Measurements from ENCODE around the gene RNF208.

Gene RNF208

DNA sequence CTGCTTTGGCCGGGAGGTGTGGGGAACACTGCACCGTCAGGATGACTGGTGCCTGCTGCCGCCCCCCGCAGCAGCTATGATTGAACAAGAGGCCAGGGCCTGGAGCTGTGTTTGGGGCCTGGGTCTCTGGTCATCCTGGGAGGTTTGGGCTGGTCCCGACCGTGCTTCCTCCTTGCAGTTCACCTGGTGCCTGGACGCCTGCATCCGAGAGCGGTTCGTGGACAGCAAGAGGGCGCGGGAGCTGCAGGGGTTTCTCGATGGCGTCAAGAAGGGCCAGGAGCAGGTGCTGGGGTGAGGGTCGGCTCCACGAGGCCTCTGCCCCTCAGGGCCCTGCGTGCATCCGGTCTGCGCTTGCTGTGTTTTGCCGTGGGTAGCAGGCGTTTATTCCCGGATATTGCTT, 42.0 kb upstream of the RNF208 start:
- Histone ChIP-seq H3K27ac (ENCODE audit: low read depth, low read length, poor library complexity, severe bottlenecking) (no peak overlapping the region), H2AFZ (ENCODE audit: low read length) (no peak overlapping the region), H3K36me3 (ENCODE audit: insufficient read depth, low read length) (peaks cover 36% of the 10 kb centered on the region), H3K27me3 (ENCODE audit: insufficient read depth, low read length) (no peaks in the 10 kb centered on the region), H3K4me1 (ENCODE audit: insufficient read depth, low read length, severe bottlenecking) (peaks cover 25% of the 10 kb centered on the region), H3K79me2 (ENCODE audit: insufficient read depth, low read length) (no peaks in the 10 kb centered on the region), H3K9me2 (ENCODE audit: low read depth, low read length) (no peaks in the 10 kb centered on the region), H3F3A (ENCODE audit: insufficient read depth, low read length) (no peaks in the 10 kb centered on the region), H3K9ac (ENCODE audit: low read length) (no peak overlapping the region), H3K4me2 (ENCODE audit: low read length) (no peak overlapping the region), H3K9me3 (ENCODE audit: low read length) (no peaks in the 10 kb centered on the region), H3K4me3 (ENCODE audit: low read depth, low read length, poor library complexity, severe bottlenecking) (no peak overlapping the region), H4K20me1 (ENCODE audit: insufficient read depth, low read length) (no peaks in the 10 kb centered on the region)
- TF ChIP-seq CTCF (IDR thresholded peaks at IDR 0.05; ENCODE audit: low read length) (no peak), EZH2 (IDR thresholded peaks at IDR 0.05; ENCODE audit: borderline replicate concordance, low read length) (no peak)

DNA sequence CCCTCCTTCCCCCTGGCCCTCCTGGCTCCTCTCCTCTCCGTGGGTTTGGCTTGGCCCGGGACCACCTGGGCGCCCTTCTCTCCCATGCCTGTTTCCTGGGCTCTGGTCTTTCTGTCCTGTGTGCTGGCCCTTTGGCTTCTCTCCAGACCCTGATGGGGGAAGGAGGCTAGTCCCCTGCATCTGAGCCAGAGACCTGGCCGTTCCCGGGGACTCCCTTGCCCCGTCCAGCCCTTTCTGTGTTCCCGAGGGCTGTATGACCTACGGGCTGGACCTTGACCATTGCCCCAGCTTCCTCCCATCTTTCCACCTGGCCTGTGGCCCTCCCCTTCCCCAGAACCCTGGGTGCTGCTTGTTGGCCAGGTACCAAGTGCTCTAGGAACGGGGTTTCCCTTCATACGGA, 41.5 kb upstream of the RNF208 start:
- no peak overlapping the region for H3K9ac ChIP-seq (ENCODE audit: low read length)
- H3K4me3 ChIP-seq (ENCODE audit: low read depth, low read length, poor library complexity, severe bottlenecking), result no peak overlapping the region
- peaks cover 20% of the 10 kb centered on the region for H3K4me1 ChIP-seq (ENCODE audit: insufficient read depth, low read length, severe bottlenecking)
- H3K4me2 ChIP-seq (ENCODE audit: low read length), result no peak overlapping the region
- H2AFZ ChIP-seq (ENCODE audit: low read length), result no peak overlapping the region
- H3F3A ChIP-seq (ENCODE audit: insufficient read depth, low read length), result no peaks in the 10 kb centered on the region
- no peaks in the 10 kb centered on the region for H3K27me3 ChIP-seq (ENCODE audit: insufficient read depth, low read length)
- no peaks in the 10 kb centered on the region for H3K79me2 ChIP-seq (ENCODE audit: insufficient read depth, low read length)
- peaks cover 36% of the 10 kb centered on the region for H3K36me3 ChIP-seq (ENCODE audit: insufficient read depth, low read length)
- H4K20me1 ChIP-seq (ENCODE audit: insufficient read depth, low read length), result no peaks in the 10 kb centered on the region
- H3K27ac ChIP-seq (ENCODE audit: low read depth, low read length, poor library complexity, severe bottlenecking), result no peak overlapping the region
- no peaks in the 10 kb centered on the region for H3K9me2 ChIP-seq (ENCODE audit: low read depth, low read length)
- TF ChIP-seq EZH2 (IDR thresholded peaks at IDR 0.05; ENCODE audit: borderline replicate concordance, low read length) (no peak), CTCF (IDR thresholded peaks at IDR 0.05; ENCODE audit: low read length) (no peak)
- H3K9me3 ChIP-seq (ENCODE audit: low read length), result no peaks in the 10 kb centered on the region

DNA sequence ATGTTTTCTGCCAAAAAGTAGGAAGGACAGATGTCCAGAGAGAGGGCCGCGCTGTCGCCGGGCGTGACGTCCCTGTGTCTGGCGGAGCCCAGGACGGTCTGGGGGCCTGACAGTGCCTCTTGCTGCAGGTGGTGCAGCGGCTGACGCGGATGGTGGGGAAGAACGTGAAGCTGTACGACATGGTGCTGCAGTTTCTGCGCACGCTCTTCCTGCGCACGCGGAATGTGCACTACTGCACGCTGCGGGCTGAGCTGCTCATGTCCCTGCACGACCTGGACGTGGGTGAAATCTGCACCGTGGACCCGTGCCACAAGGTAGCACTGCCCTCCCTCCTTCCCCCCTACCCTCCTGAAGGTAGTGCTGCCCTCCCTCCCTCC, 40.9 kb upstream of the RNF208 start:
- Histone ChIP-seq H3K79me2 (ENCODE audit: insufficient read depth, low read length) (no peaks in the 10 kb centered on the region), H3K4me1 (ENCODE audit: insufficient read depth, low read length, severe bottlenecking) (peaks cover 13% of the 10 kb centered on the region), H3F3A (ENCODE audit: insufficient read depth, low read length) (no peaks in the 10 kb centered on the region), H2AFZ (ENCODE audit: low read length) (no peak overlapping the region), H4K20me1 (ENCODE audit: insufficient read depth, low read length) (no peaks in the 10 kb centered on the region), H3K36me3 (ENCODE audit: insufficient read depth, low read length) (peaks cover 36% of the 10 kb centered on the region), H3K27me3 (ENCODE audit: insufficient read depth, low read length) (no peaks in the 10 kb centered on the region), H3K9me3 (ENCODE audit: low read length) (no peaks in the 10 kb centered on the region), H3K4me2 (ENCODE audit: low read length) (no peak overlapping the region), H3K9ac (ENCODE audit: low read length) (no peak overlapping the region), H3K27ac (ENCODE audit: low read depth, low read length, poor library complexity, severe bottlenecking) (no peak overlapping the region), H3K4me3 (ENCODE audit: low read depth, low read length, poor library complexity, severe bottlenecking) (no peak overlapping the region), H3K9me2 (ENCODE audit: low read depth, low read length) (no peaks in the 10 kb centered on the region)
- TF ChIP-seq CTCF (IDR thresholded peaks at IDR 0.05; ENCODE audit: low read length) (no peak), EZH2 (IDR thresholded peaks at IDR 0.05; ENCODE audit: borderline replicate concordance, low read length) (no peak)
